NCI-H510A treated with DMSO at 0.1 percent for 48 hours (cell line): ENCODE data around the gene TMEM190.

Source experiments
- DNase-seq: peaks from one replicate; lab custom pipeline; 2025; lab: John Stamatoyannopoulos, UW

Gene TMEM190

GRCh38 chr19:55352040-55352439 is 24.6 kb upstream of the TMEM190 start:
- no peak for DNase-seq

- DNase-seq = no peak
Observed at GRCh38 chr19:55352549-55353145, 24.0 kb upstream of the TMEM190 start.

DNA sequence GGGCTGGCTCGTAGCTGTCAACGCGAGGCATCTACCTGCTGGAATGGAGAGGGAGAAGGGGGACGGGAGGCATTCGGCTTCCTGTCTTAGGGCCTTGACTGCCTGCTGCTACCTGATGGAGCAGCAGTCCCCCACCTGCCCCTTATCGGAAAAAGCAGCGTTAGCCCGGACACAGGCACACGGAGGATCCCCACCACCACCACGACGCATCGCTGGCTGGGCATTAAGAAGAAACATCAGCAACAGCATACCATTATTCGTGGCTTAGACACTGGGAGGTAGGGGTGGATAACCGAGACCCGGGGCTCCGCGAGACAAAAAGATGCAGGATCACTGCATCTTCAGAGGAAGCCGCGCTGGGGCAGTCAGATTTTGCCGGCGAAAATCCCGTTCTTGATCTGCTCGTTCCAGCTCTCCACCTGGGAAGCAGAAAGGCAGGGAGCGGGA is 23.2 kb upstream of the TMEM190 start:
- DNase-seq = no peak

DNA sequence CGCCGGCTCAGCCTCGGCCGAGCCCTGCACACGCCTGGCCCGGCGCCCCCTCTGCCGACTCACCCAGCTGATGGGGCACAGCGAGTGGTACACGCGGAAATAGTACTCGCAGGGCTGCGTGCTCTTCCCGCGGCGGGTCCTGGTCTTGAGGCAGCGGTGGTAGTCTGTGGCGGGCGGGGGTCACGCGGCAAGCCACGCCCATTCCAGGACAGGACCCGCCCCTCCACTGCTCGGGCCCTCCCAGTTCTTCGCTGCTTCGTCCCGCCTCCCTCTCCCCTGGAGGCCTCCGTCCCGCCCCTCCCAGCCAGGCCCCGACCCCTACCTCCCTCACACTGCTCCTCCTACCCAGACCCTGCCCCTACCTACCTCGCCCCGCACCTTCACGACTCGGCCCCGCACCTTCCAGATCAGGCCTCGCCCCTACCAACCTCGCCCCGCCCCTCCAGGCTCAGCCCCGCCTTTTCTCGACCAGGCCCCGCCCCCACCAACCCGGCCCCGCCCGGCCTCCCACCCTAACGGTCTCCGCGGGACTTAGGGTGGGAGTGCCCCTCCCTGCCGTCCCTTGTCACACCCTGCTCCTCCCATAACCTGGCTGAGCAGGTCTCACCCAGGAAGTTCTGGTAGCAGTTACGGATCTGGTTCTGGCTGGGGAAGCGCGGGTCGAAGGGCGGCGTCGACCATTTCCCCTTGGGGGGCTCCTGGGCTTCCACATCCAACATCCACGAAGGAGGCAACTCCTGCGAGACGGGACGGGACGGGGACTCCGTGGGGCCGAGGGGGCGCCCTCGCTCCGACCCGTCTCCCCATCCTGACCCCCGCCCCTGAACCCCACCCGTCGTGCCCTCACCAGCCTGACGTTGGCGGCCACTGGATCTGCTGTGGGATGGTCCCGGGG is 22.6 kb upstream of the TMEM190 start:
- DNase-seq = peak; percentile 5

DNA sequence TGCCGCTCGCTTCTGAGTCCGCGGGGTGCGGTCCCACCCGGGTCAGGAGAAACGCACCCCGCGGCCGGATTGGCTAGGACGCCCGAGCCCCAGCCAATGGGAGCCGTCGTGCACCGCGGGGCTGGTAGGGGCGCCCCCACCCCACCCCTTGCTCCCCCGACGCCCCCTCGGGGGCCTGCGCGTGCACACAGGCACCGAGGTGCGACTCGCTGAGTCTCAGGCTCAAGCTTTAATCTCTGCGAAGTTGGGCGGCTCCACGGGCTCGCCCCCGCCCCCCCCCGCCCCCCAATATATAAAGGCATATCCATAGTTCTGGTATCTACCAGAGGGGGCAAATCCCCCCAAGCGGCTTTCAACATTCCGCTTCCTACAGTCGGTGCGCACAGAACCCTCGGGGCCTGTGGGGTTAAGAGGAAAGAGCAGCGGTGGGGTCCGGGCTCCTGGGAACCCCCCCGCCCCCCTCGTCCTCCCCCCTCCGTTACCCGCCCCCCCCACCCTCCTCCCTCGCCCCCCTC is 21.9 kb upstream of the TMEM190 start, which contains the start of gene COX6B2:
TSS of gene COX6B2 (minus strand) at position 22 of the 515 bp plus-strand sequence. CDS start 198 bp downstream, outside the sequence.
- no peak for DNase-seq

DNA sequence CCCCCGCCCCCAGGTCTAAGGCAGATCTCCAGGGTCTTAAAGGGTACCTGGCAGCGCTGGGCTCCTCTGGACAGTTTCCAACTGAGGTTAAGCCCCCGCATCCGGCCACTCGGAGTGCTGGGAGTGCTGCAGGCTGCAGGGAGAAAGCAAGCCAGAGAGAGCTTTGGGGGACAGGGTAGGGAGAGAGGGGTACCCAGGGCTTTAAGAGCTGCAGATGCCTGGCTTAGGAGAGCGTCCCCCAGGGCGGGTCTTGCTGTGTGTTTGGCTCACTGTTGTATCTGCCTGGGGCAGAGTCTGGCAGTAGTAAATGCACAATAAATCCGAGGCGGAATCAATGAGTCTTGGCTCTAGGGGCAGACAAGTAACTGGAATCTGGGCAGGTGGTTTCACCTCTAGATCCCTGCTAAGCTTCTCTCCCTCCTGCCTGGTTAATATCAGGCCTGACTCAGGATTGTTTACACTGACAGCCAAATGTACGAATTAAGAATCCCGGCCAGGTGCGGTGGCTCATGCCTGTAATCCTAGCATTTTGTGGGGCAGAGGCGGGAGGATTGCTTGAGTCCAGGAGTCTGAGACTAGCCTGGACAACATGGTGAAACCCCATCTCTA is 21.3 kb upstream of the TMEM190 start:
- no peak for DNase-seq

- no peak for DNase-seq
Observed at GRCh38 chr19:55358493-55358892, 18.1 kb upstream of the TMEM190 start.

- DNase-seq = no peak
Observed at GRCh38 chr19:55358943-55359908, 17.4 kb upstream of the TMEM190 start.

GRCh38 chr19:55360902-55361301 is 15.7 kb upstream of the TMEM190 start:
- DNase-seq = no peak

- no peak for DNase-seq
Observed at GRCh38 chr19:55362174-55362989, 14.2 kb upstream of the TMEM190 start.

GRCh38 chr19:55362990-55363716 is 13.5 kb upstream of the TMEM190 start, which contains the start of gene GARIN5B:
TSS of gene GARIN5B (minus strand) at chr19:55363260. CDS start at chr19:55363066, 194 bp downstream.
- no peak for DNase-seq

DNA sequence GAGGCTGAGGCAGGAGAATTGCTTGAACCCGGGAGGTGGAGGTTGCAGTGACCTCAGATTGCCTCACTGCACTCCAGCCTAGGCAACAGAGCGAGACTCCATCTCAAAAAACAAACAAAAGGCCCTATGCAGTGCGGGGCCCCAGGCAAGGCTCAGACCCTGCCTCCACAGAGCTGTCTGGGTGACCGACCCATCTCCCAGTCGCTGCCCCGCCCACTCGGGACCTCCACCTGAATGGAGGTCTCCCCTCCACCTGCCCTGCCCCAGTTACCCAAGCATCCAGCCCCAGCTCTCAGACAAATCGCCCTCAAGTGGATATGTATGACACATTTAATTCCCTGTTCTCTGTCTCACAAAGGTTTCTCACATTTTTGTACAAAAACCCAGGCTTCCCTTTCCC is 11.4 kb upstream of the TMEM190 start:
- no peak for DNase-seq

DNA sequence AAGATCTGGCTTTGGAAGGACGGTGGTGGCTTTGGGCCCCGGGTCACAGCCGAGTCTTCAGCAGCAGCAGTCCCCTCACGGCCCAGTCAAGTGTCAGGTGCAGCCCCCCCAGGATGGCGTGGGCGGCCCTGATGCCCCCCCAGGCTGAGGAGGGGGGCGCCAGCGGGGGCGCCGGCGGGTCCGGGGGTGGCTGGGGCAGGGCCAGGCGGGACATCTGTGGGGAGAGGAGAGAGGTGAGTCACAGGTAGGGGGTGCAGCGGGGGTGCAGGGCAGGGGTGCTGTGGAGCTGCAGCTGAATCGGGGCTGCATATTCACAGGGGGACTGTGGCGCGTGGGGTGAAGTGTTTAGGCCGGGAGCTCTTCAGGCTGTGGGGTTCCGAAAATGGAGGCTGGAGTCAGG is 10.7 kb upstream of the TMEM190 start:
- DNase-seq = no peak

DNA sequence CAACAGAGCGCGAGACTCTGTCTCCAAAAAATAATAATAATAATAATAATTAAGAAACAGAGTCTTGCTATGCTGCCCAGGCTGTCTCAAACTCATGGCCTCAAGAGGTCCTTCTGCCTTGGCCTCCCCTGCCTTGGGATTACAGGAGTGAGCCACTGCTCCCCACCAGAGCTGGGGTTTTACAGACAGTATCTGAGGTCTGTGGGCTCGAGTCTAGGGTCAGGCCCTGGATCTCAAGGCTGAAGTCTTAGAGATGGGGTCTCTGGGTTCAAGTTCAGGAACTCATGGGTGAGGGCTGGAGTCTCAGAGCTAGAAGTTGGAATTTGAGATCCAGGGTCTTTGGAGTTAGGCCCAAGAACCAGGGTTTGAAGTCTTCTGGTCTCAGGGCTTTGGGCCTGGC is 9.8 kb upstream of the TMEM190 start:
- no peak for DNase-seq

- no peak for DNase-seq
Observed at GRCh38 chr19:55368106-55368505, 8.5 kb upstream of the TMEM190 start.

DNA sequence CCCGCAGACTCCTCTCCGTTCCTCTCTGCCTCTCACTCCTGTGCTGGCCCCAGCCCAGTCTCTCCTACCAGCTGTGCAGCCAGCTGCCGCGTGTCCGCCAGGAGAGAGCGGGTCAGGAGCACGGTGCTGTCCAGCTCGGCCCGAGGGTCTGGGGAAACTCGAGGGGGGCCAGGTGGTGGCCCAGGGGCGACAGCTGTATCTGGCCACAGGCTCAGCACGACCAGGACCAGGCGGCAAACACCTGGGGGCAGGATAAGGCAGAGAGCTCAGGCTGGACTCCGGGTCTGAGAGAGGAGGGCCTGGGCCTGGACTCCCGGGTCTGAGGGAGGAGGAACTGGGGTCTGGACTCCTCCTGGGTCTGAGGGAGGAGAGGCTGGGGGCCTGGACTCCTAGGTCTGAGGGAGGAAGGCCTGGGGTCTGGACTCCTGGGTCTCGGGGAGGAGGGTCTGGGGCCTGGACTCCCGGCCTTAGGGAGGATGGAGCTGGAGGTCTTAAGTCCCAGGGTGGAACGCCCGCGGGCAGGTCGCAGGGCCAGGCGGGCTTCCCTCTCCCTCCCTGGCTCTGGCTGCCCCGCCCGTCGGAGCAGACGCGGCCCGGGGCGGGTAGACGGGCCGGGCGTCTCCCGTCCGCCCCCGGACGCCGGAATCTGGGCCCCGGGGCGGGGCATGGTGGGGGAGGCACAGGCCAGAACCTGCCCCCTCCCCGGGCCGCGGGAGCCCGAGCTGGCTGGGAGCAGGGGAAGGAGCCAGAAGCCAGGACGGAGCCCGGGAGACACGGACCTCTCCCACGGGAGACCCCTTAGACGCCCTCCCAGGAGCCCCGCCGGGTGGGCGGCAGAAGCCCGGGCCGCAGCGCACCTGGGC is 7.7 kb upstream of the TMEM190 start:
- DNase-seq = no peak

- peak; percentile 30 for DNase-seq
Observed at GRCh38 chr19:55369653-55370304, 6.8 kb upstream of the TMEM190 start.

GRCh38 chr19:55370305-55370988 is 6.2 kb upstream of the TMEM190 start, which contains the start of gene IL11:
TSS of gene IL11 (minus strand) at chr19:55370463. CDS start at chr19:55370310, 153 bp downstream.
- DNase-seq = no peak
